Activated naive CD4-positive, alpha-beta T cell (primary cell): ENCODE measurements around the gene NANOG.
"Not testable (repeated sequence)": the region's sequence is repeated elsewhere in the genome, so short reads cannot be mapped to it uniquely, and the experiment has no call there.

ENCODE experiments used
- DNase-seq, 4 experiments: peaks; one replicate each; lab custom pipeline; 2025; lab: John Stamatoyannopoulos, UW

Gene NANOG

GRCh38 chr12:7806319-7806718 lies 17.1 kb downstream of the NANOG start:
- DNase-seq, result not testable (repeated sequence)

- DNase-seq, result peak; percentile 5 to 45 (median 24)
These were observed 17.8 kb downstream of the NANOG start for GRCh38 chr12:7806863-7807487.

DNA sequence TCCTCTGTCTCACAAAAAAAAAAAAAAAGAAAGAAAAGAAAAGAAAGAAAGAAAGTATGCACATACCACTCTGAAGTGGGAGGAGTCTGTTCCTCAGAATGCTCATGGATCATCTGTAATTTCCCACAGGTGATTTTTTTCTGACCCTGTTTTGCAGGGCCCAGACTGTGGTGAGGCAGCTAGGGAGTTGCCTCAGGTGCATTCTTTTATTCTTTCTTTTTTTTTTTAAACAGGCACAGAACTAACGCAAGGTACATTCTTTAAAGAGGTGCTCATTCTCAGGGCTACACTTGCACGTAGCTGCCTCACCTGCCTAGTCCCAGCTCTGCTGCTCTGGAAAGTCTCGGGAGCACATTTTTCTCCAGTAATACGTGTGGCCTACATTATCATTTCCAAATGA lies 36.6 kb downstream of the NANOG start:
- DNase-seq, result not testable (repeated sequence)

GRCh38 chr12:7829737-7830136 lies 40.5 kb downstream of the NANOG start:
- DNase-seq, result not testable (repeated sequence)

- no peak for DNase-seq
These were observed 43.0 kb downstream of the NANOG start for GRCh38 chr12:7832059-7832696.

DNA sequence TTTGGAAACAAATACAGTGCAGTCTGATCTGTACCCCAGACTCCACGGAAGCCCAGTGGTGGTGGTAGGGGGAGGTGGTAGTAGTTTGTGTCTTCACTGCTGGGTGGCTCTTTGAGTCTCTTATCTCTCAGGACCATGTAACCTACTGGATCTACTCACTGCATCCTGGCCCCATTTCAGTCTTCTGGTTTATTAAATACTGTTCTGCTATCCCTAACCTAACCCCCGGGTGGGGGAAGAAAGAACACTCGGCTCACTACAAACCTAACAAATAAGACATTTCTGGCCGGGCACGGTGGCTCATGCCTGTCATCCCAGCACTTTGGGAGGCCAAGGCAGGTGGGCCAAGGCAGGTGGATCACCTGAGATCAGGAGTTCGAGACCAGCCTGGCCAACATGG lies 44.0 kb downstream of the NANOG start:
- DNase-seq, result not testable (repeated sequence)

- no peak for DNase-seq
These were observed 44.6 kb downstream of the NANOG start for GRCh38 chr12:7833831-7834230.

DNA sequence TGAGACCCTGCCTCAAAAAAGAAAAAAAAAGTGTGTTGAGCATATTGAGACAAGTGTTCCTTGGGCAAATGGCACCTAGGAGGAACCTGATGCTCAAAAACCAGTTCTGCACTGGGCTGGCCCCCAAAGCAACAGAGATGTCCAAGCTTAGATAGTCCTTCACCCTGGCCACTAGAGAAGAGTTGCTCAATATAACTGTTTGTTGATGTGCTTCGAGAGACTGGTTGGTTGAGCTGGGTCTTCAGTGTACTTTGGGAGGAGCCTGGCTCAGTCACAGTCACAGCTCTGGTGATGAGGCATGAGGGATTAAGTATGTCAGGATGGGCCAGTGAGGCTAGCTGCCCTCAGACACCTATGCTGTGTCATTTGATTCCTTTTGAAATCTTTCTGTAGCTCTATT lies 45.5 kb downstream of the NANOG start:
- DNase-seq, result no peak

- no peak for DNase-seq
These were observed 45.9 kb downstream of the NANOG start for GRCh38 chr12:7835116-7835515.

DNA sequence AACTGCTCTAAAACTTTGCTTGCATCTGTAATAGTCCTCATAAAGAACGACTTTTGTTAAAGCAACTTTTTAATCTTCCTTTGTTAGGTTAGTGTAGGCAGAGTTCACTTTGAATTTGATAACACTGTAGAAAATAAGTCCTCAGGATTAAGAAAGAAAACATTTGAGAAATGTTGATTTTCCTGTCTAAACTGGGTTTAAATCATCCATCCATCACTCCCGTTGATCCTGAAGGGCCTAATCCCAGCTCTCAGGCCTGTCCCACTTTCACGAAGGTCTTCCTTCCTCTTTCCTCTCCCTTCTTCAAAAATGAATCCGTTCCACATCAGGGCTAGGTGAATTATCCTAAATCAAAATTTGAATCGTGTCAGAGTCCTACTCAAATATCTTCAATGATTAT lies 46.6 kb downstream of the NANOG start:
- DNase-seq, result no peak

- DNase-seq, result no peak
These were observed 48.2 kb downstream of the NANOG start for GRCh38 chr12:7837366-7837765.

DNA sequence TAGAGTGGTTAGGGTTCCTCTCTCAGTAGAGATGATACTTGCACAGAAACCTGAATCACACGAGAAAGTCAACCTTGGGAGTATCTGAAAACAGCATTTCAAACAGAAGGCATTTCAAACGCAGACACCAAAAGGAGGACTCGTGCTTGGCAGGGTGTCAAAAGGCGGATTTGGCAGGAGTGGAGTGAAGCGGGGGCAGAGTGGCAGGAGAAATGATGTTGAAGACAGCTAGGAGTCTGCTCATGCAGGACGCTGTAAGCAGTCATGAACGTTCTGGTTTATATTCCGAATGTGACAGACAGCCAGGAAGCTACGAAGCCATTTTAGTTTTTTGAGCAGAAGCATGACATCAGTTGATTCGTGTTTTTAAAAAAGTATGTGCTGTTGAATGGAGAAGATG lies 50.0 kb downstream of the NANOG start:
- not testable (repeated sequence) for DNase-seq

- not testable (repeated sequence) for DNase-seq
These were observed 50.6 kb downstream of the NANOG start for GRCh38 chr12:7839848-7840247.

GRCh38 chr12:7842444-7842843 lies 53.2 kb downstream of the NANOG start:
- DNase-seq, result not testable (repeated sequence)

- DNase-seq, result not testable (repeated sequence)
These were observed 53.9 kb downstream of the NANOG start for GRCh38 chr12:7843149-7843548.

GRCh38 chr12:7843583-7843982 lies 54.4 kb downstream of the NANOG start:
- DNase-seq, result not testable (repeated sequence)

GRCh38 chr12:7844116-7844515 lies 54.9 kb downstream of the NANOG start:
- no peak for DNase-seq

- DNase-seq, result not testable (repeated sequence)
These were observed 58.3 kb downstream of the NANOG start for GRCh38 chr12:7847226-7848097.

DNA sequence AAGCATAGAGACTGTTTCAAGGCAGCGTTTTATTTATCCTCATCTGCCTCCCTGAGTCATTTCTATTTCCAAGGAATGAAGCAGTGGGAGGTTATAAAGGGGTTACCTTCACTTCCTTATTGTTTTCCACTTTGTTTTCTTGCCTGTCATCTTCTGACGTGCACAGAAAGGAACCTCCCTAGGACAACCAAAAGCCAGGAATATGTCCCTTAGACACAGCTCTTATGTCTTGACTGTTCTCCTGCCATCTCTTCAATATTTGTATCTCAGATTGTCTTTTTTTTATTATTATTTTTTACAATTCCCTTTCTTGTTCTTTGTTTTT lies 58.9 kb downstream of the NANOG start:
- DNase-seq, result not testable (repeated sequence)
